KMS-11 (cell line): Measurements from ENCODE around the gene CD37.

Experiments
- H2AFZ ChIP-seq: fragments of 200-600 bp; sonication (generic); 2 replicates; pipeline ENCODE4 v1.6.1; 2016; ENCODE audit warnings: antibody characterized with exemption, mixed run types, low read depth
- H3K27ac ChIP-seq: fragments of 200-600 bp; sonication (generic); 2 replicates; pipeline ENCODE4 v1.6.1; 2016; ENCODE audit warnings: mild to moderate bottlenecking, mixed run types
- H3K27me3 ChIP-seq: fragments of 200-600 bp; sonication (generic); 2 replicates; pipeline ENCODE4 v1.6.1; 2017; ENCODE audit warnings: mild to moderate bottlenecking, low read depth, mixed run types, moderate library complexity; ENCODE audit not compliant: insufficient read depth
- H3K36me3 ChIP-seq: fragments of 200-600 bp; sonication (generic); 2 replicates; pipeline ENCODE4 v1.6.1; 2017; ENCODE audit warnings: mild to moderate bottlenecking, mixed run types; ENCODE audit not compliant: insufficient read depth
- H3K4me1 ChIP-seq: fragments of 200-600 bp; sonication (generic); 2 replicates; pipeline ENCODE4 v1.6.1; 2016; ENCODE audit warnings: mild to moderate bottlenecking, low read depth, mixed run types; ENCODE audit not compliant: poor library complexity, severe bottlenecking
- H3K4me2 ChIP-seq: fragments of 200-600 bp; sonication (generic); 2 replicates; pipeline ENCODE4 v1.7.0; 2016; ENCODE audit warnings: mild to moderate bottlenecking, mixed run types
- H3K4me3 ChIP-seq: fragments of 200-600 bp; sonication (generic); IDR thresholded peaks from 2 replicates; pipeline ENCODE4 v1.6.1; 2017; ENCODE audit warnings: low read depth, low read length, mixed read lengths; ENCODE audit not compliant: insufficient read depth
- H3K79me2 ChIP-seq: fragments of 200-600 bp; sonication (generic); 2 replicates; pipeline ENCODE4 v1.6.1; 2016; ENCODE audit warnings: low read depth, mixed run types; ENCODE audit not compliant: insufficient read depth
- H3K9ac ChIP-seq: fragments of 200-600 bp; sonication (generic); 2 replicates; pipeline ENCODE4 v1.6.1; 2016; ENCODE audit warnings: mild to moderate bottlenecking, mixed run types
- H4K20me1 ChIP-seq: fragments of 200-600 bp; sonication (generic); 2 replicates; pipeline ENCODE4 v1.6.1; 2016; ENCODE audit warnings: mild to moderate bottlenecking, mixed run types; ENCODE audit not compliant: insufficient read depth
- CTCF ChIP-seq: fragments of 200-600 bp; sonication (generic); conservative IDR thresholded peaks from 2 replicates; pipeline ENCODE4 v1.6.1; 2017; ENCODE audit warnings: low read depth, mild to moderate bottlenecking, antibody characterized with exemption, low read length, moderate library complexity, mixed read lengths

The CD37 gene

GRCh38 chr19:49340069-49340864 lies 5.1 kb downstream of the CD37 start:
- H3K27ac ChIP-seq: no peak overlapping the region
- no peak for TF ChIP-seq CTCF
- H2AFZ ChIP-seq: no peak overlapping the region
- H3K4me3 ChIP-seq: no peak overlapping the region
- no peaks in the 10 kb centered on the region for H3K79me2 ChIP-seq
- H4K20me1 ChIP-seq: no peaks in the 10 kb centered on the region
- no peaks in the 10 kb centered on the region for H3K36me3 ChIP-seq
- H3K4me1 ChIP-seq: peaks cover 2% of the 10 kb centered on the region
- H3K9ac ChIP-seq: no peak overlapping the region
- peaks cover 34% of the 10 kb centered on the region; the same call in 1 of the 2 replicates for H3K27me3 ChIP-seq
- no peak overlapping the region for H3K4me2 ChIP-seq

GRCh38 chr19:49340865-49341718 lies 5.9 kb downstream of the CD37 start:
- no peak overlapping the region for H3K4me2 ChIP-seq

GRCh38 chr19:49342291-49342721 lies 7.1 kb downstream of the CD37 start:
- Histone ChIP-seq H3K9ac (no peak overlapping the region), H3K4me3 (no peak overlapping the region), H4K20me1 (no peaks in the 10 kb centered on the region), H3K79me2 (no peaks in the 10 kb centered on the region), H2AFZ (no peak overlapping the region), H3K27me3 (peaks cover 31% of the 10 kb centered on the region; the same call in 1 of the 2 replicates), H3K4me2 (no peak overlapping the region), H3K27ac (no peak overlapping the region), H3K36me3 (no peaks in the 10 kb centered on the region), H3K4me1 (no peaks in the 10 kb centered on the region)
- no peak for TF ChIP-seq CTCF

More at GRCh38 chr19:49340865-49341718, 5.9 kb downstream of the CD37 start:
- Histone ChIP-seq H3K36me3 (no peaks in the 10 kb centered on the region), H2AFZ (no peak overlapping the region), H3K4me1 (no peaks in the 10 kb centered on the region), H3K79me2 (no peaks in the 10 kb centered on the region), H3K27me3 (peaks cover 34% of the 10 kb centered on the region; the same call in 1 of the 2 replicates), H3K4me3 (no peak overlapping the region), H3K27ac (no peak overlapping the region), H4K20me1 (no peaks in the 10 kb centered on the region), H3K9ac (no peak overlapping the region)
- no peak for TF ChIP-seq CTCF

- Histone ChIP-seq H4K20me1 (no peaks in the 10 kb centered on the region), H3K4me3 (no peak overlapping the region), H3K9ac (no peak overlapping the region), H3K36me3 (no peaks in the 10 kb centered on the region), H3K27ac (no peak overlapping the region), H3K79me2 (no peaks in the 10 kb centered on the region), H3K27me3 (peaks cover 28% of the 10 kb centered on the region; the same call in 1 of the 2 replicates), H3K4me2 (no peak overlapping the region), H3K4me1 (no peaks in the 10 kb centered on the region), H2AFZ (no peak overlapping the region)
- TF ChIP-seq CTCF: no peak
These were observed 7.9 kb downstream of the CD37 start for GRCh38 chr19:49343123-49343522.
